Measurements from ENCODE around the gene SLC36A3. TPM values are rescaled to one million over a fixed set of nuclear protein-coding genes. Genes with fewer than 3 reads are reported as not detected.
"Not testable (repeated sequence)": the region's sequence is repeated elsewhere in the genome, so short reads cannot be mapped to it uniquely, and the experiment has no call there.

The SLC36A3 gene
- total RNA-seq, 2 experiments from 2014 or later: not detected

- DNase-seq: no peak
- H3K4me3 Mint-ChIP-seq: no peak overlapping the region
- POLR2A ChIA-PET: interaction anchor here (1.0 to 5.9 kb wide), 4 partner anchors 13 to 95 kb away, joined by 3 to 46 read pairs (median 26); partner anchors contain the start of gene CCDC69
- H3K36me3 Mint-ChIP-seq: peaks cover 2% of the 10 kb centered on the region
- H3K9me3 Mint-ChIP-seq: no peaks in the 10 kb centered on the region
- H3K4me1 Mint-ChIP-seq: peaks cover 36% of the 10 kb centered on the region
- H3K27ac Mint-ChIP-seq: no peak overlapping the region
- no peak for ATAC-seq (ENCODE audit: low read depth)
- no peaks in the 10 kb centered on the region for H3K27me3 Mint-ChIP-seq
Observed at GRCh38 chr5:151236888-151237287, 66.7 kb downstream of the SLC36A3 start.

GRCh38 chr5:151235239-151235571 is 68.4 kb downstream of the SLC36A3 start:
- H3K9me3 Mint-ChIP-seq; ATAC-seq (ENCODE audit: low read depth); H3K27me3 Mint-ChIP-seq; H3K36me3 Mint-ChIP-seq; DNase-seq; H3K4me3 Mint-ChIP-seq: not testable (repeated sequence)
- peaks cover 36% of the 10 kb centered on the region for H3K4me1 Mint-ChIP-seq
- POLR2A ChIA-PET: interaction anchor here (0.6 to 5.9 kb wide), 4 partner anchors 11 to 452 kb away, joined by 3 to 46 read pairs (median 20); partner anchors contain the start of genes CCDC69 and GM2A
- H3K27ac Mint-ChIP-seq: peak overlapping the region; percentile 37

- peak overlapping the region; percentile 37 for H3K27ac Mint-ChIP-seq
- peak overlapping the region; percentile 46 for H3K4me3 Mint-ChIP-seq
- no peaks in the 10 kb centered on the region for H3K9me3 Mint-ChIP-seq
- peaks cover 35% of the 10 kb centered on the region for H3K4me1 Mint-ChIP-seq
- DNase-seq (no peak), ATAC-seq (ENCODE audit: low read depth) (peak; percentile 75)
- peaks cover 2% of the 10 kb centered on the region for H3K36me3 Mint-ChIP-seq
- no peaks in the 10 kb centered on the region for H3K27me3 Mint-ChIP-seq
- POLR2A ChIA-PET: interaction anchor here (0.6 to 5.9 kb wide), 5 partner anchors 10 to 451 kb away, joined by 3 to 46 read pairs (median 4); partner anchors contain the start of genes CCDC69 and GM2A
Observed at GRCh38 chr5:151234476-151235238, 68.9 kb downstream of the SLC36A3 start.

GRCh38 chr5:151233616-151234085 is 69.9 kb downstream of the SLC36A3 start:
- POLR2A ChIA-PET: interaction anchor here (0.6 to 5.9 kb wide), 4 partner anchors 9 to 450 kb away, joined by 3 to 46 read pairs (median 20); partner anchors contain the start of gene CCDC69
- DNase-seq: no peak
- H3K4me1 Mint-ChIP-seq: peaks cover 28% of the 10 kb centered on the region
- no peaks in the 10 kb centered on the region for H3K9me3 Mint-ChIP-seq
- ATAC-seq (ENCODE audit: low read depth): no peak
- H3K27me3 Mint-ChIP-seq: no peaks in the 10 kb centered on the region
- H3K36me3 Mint-ChIP-seq: peaks cover 2% of the 10 kb centered on the region
- no peak overlapping the region for H3K27ac Mint-ChIP-seq
- H3K4me3 Mint-ChIP-seq: no peak overlapping the region

- no peaks in the 10 kb centered on the region for H3K27me3 Mint-ChIP-seq
- peaks cover 22% of the 10 kb centered on the region for H3K4me1 Mint-ChIP-seq
- H3K4me3 Mint-ChIP-seq: no peak overlapping the region
- no peaks in the 10 kb centered on the region for H3K9me3 Mint-ChIP-seq
- no peak for DNase-seq
- no peak for ATAC-seq (ENCODE audit: low read depth)
- H3K36me3 Mint-ChIP-seq: peaks cover 4% of the 10 kb centered on the region
- POLR2A ChIA-PET: interaction anchor here (0.6 to 1.7 kb wide), 2 partner anchors 8 to 38 kb away, joined by 3 to 4 read pairs; no protein-coding TSS in a partner anchor
- no peak overlapping the region for H3K27ac Mint-ChIP-seq
Observed at GRCh38 chr5:151231359-151231758, 72.2 kb downstream of the SLC36A3 start.

- ATAC-seq (ENCODE audit: low read depth) (no peak), DNase-seq (no peak)
- H3K4me1 Mint-ChIP-seq: peaks cover 20% of the 10 kb centered on the region
- no peaks in the 10 kb centered on the region for H3K9me3 Mint-ChIP-seq
- no peaks in the 10 kb centered on the region for H3K27me3 Mint-ChIP-seq
- H3K4me3 Mint-ChIP-seq: no peak overlapping the region
- POLR2A ChIA-PET: interaction anchor here (1.9 kb wide), 1 partner anchor 16 kb away, joined by 10 read pairs; no protein-coding TSS in a partner anchor
- peaks cover 1% of the 10 kb centered on the region for H3K36me3 Mint-ChIP-seq
- H3K27ac Mint-ChIP-seq: no peak overlapping the region
Observed at GRCh38 chr5:151230048-151230680, 73.4 kb downstream of the SLC36A3 start.

- POLR2A ChIA-PET: interaction anchor here (1.9 kb wide), 1 partner anchor 15 kb away, joined by 10 read pairs; no protein-coding TSS in a partner anchor
- Mint-ChIP-seq H3K4me3 (no peak overlapping the region), H3K27me3 (no peaks in the 10 kb centered on the region), H3K4me1 (peaks cover 17% of the 10 kb centered on the region), H3K36me3 (peaks cover 1% of the 10 kb centered on the region), H3K27ac (no peak overlapping the region), H3K9me3 (no peaks in the 10 kb centered on the region)
- DNase-seq: no peak
- no peak for ATAC-seq (ENCODE audit: low read depth)
Observed at GRCh38 chr5:151228986-151229385, 74.6 kb downstream of the SLC36A3 start.

GRCh38 chr5:151227918-151228447 is 75.6 kb downstream of the SLC36A3 start:
- ATAC-seq (ENCODE audit: low read depth): no peak
- H3K9me3 Mint-ChIP-seq: no peaks in the 10 kb centered on the region
- H3K4me1 Mint-ChIP-seq: peaks cover 10% of the 10 kb centered on the region
- peaks cover 1% of the 10 kb centered on the region for H3K36me3 Mint-ChIP-seq
- H3K27me3 Mint-ChIP-seq: no peaks in the 10 kb centered on the region
- no peak for DNase-seq
- no peak overlapping the region for H3K27ac Mint-ChIP-seq
- H3K4me3 Mint-ChIP-seq: no peak overlapping the region
- POLR2A ChIA-PET: no interaction called here

Other genes starting within 250 kb of the SLC36A3 start
- 100 to 1,000 TPM; 172 to 176 TPM for gene TNIP1, start 222.7 kb downstream of the SLC36A3 start, total RNA-seq
- 100 to 1,000 TPM; 518 to 538 TPM for gene ANXA6, start 146.0 kb downstream of the SLC36A3 start, total RNA-seq
- gene CCDC69, start 79.7 kb downstream of the SLC36A3 start, total RNA-seq: 100 to 1,000 TPM; 108 to 110 TPM
- 10 to 100 TPM; 19.3 to 20.6 TPM for gene GM2A, start 50.6 kb downstream of the SLC36A3 start, total RNA-seq
- gene SLC36A2, start 43.8 kb upstream of the SLC36A3 start, total RNA-seq: not detected
- gene SLC36A1, start 143.8 kb upstream of the SLC36A3 start, total RNA-seq: 1 to 10 TPM; 5.8 to 6.0 TPM